GM12801 (cell line): Measurements from ENCODE around the gene ANKLE2.

Experiments
- CTCF ChIP-seq: IDR thresholded peaks from one replicate; pipeline ENCODE4 v1.5.1; 2011; ENCODE audit warnings: control low read depth; ENCODE audit not compliant: insufficient read length; ENCODE audit errors: extremely low read depth

The ANKLE2 gene

GRCh38 chr12:132700212-132700822 lies 61.3 kb downstream of the ANKLE2 start:
- TF ChIP-seq CTCF = no peak

- TF ChIP-seq CTCF = no peak
Measured at GRCh38 chr12:132698341-132698740, 63.3 kb downstream of the ANKLE2 start.

GRCh38 chr12:132695431-132695830 lies 66.2 kb downstream of the ANKLE2 start:
- TF ChIP-seq CTCF = no peak

GRCh38 chr12:132690112-132690511 lies 71.5 kb downstream of the ANKLE2 start:
- no peak for TF ChIP-seq CTCF

DNA sequence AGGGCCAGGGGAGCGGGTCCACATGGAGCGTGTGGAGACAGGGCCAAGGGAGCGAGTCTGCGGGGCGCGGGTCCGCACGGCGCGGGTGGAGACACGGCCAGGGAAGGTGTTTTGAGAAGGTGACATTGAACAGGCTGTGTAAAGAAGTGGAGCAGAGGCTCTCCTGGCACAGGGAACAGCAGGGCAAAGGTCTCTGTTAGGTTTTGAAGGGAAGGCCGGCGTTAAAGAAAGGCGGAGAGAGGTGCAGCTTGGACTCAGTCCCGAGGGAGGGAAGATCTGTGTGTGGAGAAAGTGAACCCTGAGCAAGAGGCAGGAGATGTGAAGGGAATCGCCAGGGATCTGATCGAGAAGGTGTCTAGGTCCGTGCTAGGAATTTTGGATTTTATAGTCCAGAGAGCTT lies 72.4 kb downstream of the ANKLE2 start:
- no peak for TF ChIP-seq CTCF

DNA sequence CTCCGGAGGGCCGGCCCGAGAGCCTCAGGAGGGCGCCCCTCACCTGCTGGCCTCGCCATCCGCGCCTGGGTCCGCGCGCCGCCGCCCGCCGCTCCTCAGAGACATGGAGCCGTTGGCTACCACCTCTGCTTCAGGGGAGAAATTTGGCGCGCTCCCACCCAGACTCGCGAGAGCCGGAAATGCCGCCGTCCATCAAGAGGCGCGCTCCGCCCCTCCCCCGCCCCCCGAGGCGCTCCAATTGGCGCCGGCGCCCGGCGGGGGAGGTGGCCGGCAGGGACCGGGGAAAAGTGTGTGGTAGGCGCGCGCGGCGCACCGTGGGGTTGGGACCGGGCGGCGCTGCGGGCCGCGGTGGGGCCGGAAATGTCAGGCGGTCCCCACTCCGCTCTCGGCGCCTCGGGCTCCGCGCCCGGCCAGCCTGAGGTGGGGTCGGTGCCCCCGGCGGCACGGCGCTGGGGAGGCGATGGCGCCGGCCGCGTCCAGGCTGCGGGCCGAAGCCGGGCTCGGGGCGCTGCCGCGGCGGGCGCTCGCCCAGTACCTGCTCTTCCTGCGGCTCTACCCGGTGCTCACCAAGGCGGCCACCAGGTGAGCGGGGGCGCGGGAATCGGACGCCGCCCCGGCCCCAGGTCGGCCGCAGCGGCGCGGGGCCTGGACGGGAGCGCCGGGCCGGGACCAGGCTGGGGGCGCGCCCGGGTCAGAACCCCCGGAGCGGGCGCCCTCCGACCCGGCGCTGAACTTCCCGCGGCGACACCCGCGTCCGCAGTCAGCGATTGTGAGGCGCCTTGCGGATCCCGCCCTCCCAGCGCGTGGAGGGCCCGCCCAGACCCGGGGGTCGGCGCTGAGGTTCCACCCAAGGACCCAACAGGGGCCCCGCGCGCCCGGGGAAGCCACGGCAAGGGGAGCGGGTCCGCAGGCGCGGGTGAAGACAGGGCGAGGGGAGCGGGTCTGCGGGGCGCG lies 74.1 kb downstream of the ANKLE2 start, which contains the start of the genes POLE and PXMP2:
Gene POLE, minus strand, starts transcription at position 132 of the 954 bp plus-strand sequence. Its CDS starts 27 bp downstream, at position 105.
Gene PXMP2, plus strand, starts transcription at position 377 of the 954 bp plus-strand sequence. Its CDS starts 84 bp downstream, at position 461.
- no peak for TF ChIP-seq CTCF

DNA sequence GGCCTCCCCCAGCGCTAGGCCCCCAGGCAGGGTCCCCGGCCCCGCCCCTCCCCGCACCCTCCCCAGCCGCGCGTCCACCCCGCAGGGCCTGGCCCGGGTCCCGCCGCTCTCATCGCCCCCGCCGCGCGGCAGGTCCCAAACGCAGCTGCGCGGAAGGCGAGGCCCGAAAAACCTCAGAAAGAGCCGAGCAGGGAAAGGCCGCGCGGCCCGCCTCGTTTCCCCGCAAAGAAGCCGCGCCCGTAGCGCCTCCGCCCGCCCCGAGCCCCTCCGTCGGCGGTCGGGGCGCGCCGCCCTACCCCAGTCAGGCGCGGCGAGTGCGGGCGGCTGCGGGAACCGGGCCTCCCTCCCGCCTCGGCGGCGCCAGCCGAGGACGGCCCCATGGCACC lies 74.8 kb downstream of the ANKLE2 start:
- no peak for TF ChIP-seq CTCF
